ENCODE data around the gene NAA11. TPM values are rescaled to one million over a fixed set of nuclear protein-coding genes. Genes with fewer than 3 reads are reported as not detected.

The NAA11 gene
- total RNA-seq: not detected

DNA sequence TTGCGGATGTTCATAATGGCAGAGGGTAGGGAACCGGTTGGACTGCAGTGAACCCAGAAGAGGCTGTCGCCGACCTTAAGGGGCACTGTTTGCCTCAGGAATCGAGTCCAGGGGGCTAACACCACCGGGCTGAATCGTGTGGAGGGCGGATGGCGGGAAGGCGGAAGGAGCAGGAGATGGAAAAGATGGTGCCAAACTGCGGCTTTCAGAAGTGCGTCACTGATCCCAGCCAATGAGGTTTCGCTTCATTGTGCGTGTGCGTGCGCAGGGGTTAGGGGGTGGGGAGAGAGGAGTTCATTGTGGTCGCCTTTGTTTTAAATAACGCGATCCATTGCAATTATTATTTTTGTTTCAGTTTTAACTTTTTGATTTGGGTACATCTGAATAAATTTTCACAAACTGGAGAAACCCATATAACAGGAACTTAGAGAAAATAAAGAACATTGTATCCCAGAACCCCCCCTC, at the start of gene NAA11:
NAA11 (minus strand) TSS at position 198 of the 465 bp plus-strand sequence; CDS start at position 14, 184 bp downstream.
- Mint-ChIP-seq H3K9me3 (no peaks in the 10 kb centered on the region), H3K27me3 (ENCODE audit: low read depth) (no peaks in the 10 kb centered on the region), H3K4me1 (ENCODE audit: low read depth) (peaks cover under 1% of the 10 kb centered on the region), H3K4me3 (no peak within 1 kb of the TSS), H3K36me3 (ENCODE audit: low read depth) (no peaks in the 10 kb centered on the region), H3K27ac (no peak within 1 kb of the TSS)
- intact Hi-C loops (cut with micrococcal nuclease): no loop called here
- DNase-seq: no peak
- CTCF ChIA-PET: no interaction called here

DNA sequence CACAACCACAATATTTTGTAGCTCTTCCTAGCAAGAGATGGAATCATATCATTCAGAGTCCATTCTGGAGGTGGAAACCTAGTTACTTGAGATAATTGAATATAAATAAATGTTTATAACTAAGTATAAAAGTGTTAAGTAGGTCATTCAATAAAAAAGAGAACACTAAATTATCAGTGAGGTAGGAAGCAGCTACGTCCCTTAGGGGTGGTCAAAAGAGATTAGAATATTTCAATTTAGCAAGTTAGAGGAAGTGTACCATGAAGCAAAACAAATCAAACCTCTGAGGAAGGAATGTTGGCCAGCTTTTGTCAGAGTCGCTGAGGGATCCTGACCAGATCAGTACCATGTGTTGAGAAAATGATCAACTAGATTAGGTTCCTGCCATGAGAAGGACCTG, 44.2 kb upstream of the NAA11 start:
- Mint-ChIP-seq H3K9me3 (no peaks in the 10 kb centered on the region), H3K27ac (no peak overlapping the region), H3K4me1 (ENCODE audit: low read depth) (no peaks in the 10 kb centered on the region), H3K36me3 (ENCODE audit: low read depth) (no peaks in the 10 kb centered on the region), H3K27me3 (ENCODE audit: low read depth) (no peaks in the 10 kb centered on the region), H3K4me3 (no peak overlapping the region)
- no peak for DNase-seq
- intact Hi-C loops (cut with micrococcal nuclease): no loop called here
- CTCF ChIA-PET: no interaction called here

GRCh38 chr4:79367096-79367495, 41.2 kb upstream of the NAA11 start:
- DNase-seq: no peak
- H3K9me3 Mint-ChIP-seq: no peaks in the 10 kb centered on the region
- H3K4me3 Mint-ChIP-seq: no peak overlapping the region
- CTCF ChIA-PET: no interaction called here
- intact Hi-C loops (cut with micrococcal nuclease): no loop called here
- H3K27ac Mint-ChIP-seq: no peak overlapping the region
- no peaks in the 10 kb centered on the region for H3K4me1 Mint-ChIP-seq (ENCODE audit: low read depth)
- H3K36me3 Mint-ChIP-seq (ENCODE audit: low read depth): no peaks in the 10 kb centered on the region
- no peaks in the 10 kb centered on the region for H3K27me3 Mint-ChIP-seq (ENCODE audit: low read depth)

DNA sequence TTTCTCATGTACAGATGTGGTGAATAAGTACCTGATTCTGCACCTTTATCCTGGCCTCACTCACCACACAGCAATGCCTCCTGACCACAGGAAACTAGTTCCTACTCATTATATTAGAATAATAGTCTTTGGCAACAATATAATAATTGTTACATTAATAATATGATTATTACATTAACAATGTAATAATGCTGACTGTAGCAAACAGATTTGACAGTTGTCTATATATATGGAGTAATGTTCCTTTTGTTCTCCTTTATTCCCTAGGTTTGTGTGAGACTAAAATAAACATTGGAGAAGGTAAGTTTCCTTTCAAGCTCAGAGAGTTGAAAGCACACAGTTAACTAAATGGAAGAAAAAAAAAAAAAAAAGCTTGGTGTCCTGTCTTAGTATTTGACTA, 40.6 kb upstream of the NAA11 start:
- Mint-ChIP-seq H3K4me3 (no peak overlapping the region), H3K4me1 (ENCODE audit: low read depth) (no peaks in the 10 kb centered on the region), H3K9me3 (no peaks in the 10 kb centered on the region), H3K27ac (no peak overlapping the region), H3K27me3 (ENCODE audit: low read depth) (no peaks in the 10 kb centered on the region), H3K36me3 (ENCODE audit: low read depth) (no peaks in the 10 kb centered on the region)
- intact Hi-C loops (cut with micrococcal nuclease): no loop called here
- DNase-seq: no peak
- CTCF ChIA-PET: interaction anchor here (0.7 kb wide), 1 partner anchor 324 kb away, joined by 3 read pairs; no protein-coding TSS in a partner anchor

DNA sequence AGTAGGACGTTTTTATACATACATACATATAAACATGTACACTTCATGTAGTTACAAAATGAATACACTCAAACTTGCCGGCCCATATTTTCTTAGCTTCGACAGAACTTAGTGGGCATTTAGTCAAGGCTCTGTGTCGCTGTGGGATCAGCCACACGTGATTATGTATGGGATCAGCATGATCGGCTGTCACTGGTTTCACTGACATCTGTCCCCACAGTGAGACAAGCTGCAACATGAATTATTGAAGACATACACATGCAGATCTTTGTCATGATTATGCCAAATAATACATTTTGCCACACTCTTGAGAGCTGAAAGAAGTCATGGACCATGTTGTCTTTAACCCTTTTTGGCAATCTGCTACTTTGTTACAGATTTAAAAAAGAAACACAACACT, 38.2 kb upstream of the NAA11 start:
- H3K4me1 Mint-ChIP-seq (ENCODE audit: low read depth): no peaks in the 10 kb centered on the region
- DNase-seq: no peak
- CTCF ChIA-PET: interaction anchor here (0.6 kb wide), 1 partner anchor 1729 kb away, joined by 3 read pairs; no protein-coding TSS in a partner anchor
- intact Hi-C loops (cut with micrococcal nuclease): no loop called here
- H3K27me3 Mint-ChIP-seq (ENCODE audit: low read depth): no peaks in the 10 kb centered on the region
- H3K9me3 Mint-ChIP-seq: no peaks in the 10 kb centered on the region
- no peak overlapping the region for H3K4me3 Mint-ChIP-seq
- no peak overlapping the region for H3K27ac Mint-ChIP-seq
- no peaks in the 10 kb centered on the region for H3K36me3 Mint-ChIP-seq (ENCODE audit: low read depth)

- no peak overlapping the region for H3K4me3 Mint-ChIP-seq
Observed at GRCh38 chr4:79362626-79363025, 36.8 kb upstream of the NAA11 start.

DNA sequence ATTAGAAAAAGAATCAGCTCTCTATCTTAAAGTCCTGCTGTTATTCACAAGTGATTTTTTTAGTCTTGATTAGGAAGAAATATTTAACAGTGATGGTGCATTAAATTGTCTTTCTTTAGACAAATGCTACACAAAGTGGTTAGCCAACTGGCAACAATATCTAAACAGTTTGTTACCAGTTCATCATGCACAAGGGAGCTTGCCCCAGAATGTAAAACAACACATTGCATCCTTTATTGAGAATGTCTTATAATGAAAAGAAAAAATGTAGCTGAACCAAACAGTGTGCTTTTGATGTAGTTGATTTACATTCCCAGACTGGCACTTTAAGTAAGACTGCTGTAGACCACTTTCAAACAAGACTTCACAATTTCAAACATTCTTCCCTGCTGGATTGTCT, 34.1 kb upstream of the NAA11 start:
- Mint-ChIP-seq H3K27ac (no peak overlapping the region), H3K4me1 (ENCODE audit: low read depth) (no peaks in the 10 kb centered on the region), H3K27me3 (ENCODE audit: low read depth) (no peaks in the 10 kb centered on the region), H3K9me3 (no peaks in the 10 kb centered on the region), H3K36me3 (ENCODE audit: low read depth) (no peaks in the 10 kb centered on the region), H3K4me3 (no peak overlapping the region)
- CTCF ChIA-PET: no interaction called here
- no peak for DNase-seq
- intact Hi-C loops (cut with micrococcal nuclease): no loop called here

More at GRCh38 chr4:79362626-79363025, 36.8 kb upstream of the NAA11 start:
- CTCF ChIA-PET: no interaction called here
- Mint-ChIP-seq H3K9me3 (no peaks in the 10 kb centered on the region), H3K4me1 (ENCODE audit: low read depth) (no peaks in the 10 kb centered on the region), H3K27me3 (ENCODE audit: low read depth) (no peaks in the 10 kb centered on the region), H3K36me3 (ENCODE audit: low read depth) (no peaks in the 10 kb centered on the region), H3K27ac (no peak overlapping the region)
- no peak for DNase-seq
- intact Hi-C loops (cut with micrococcal nuclease): no loop called here

DNA sequence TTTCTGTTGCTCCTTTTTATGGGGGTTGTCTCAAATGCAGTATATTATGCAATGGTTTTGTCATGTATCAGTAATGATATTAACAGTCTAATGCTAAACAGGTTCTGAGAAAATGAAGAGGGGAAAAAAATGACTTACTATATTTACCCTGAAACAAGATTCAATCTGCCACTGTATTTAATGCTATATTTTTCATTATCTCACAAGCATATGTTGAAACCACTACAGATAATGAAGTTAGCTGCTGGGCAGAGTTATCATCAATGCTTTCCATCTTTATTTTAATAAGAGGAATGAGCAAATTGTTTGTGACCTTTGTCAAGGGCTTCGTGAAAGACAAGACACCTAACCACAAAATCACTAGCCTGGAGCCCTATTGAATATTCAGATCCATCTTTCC, 32.6 kb upstream of the NAA11 start:
- Mint-ChIP-seq H3K9me3 (no peaks in the 10 kb centered on the region), H3K27ac (no peak overlapping the region), H3K36me3 (ENCODE audit: low read depth) (no peaks in the 10 kb centered on the region), H3K4me1 (ENCODE audit: low read depth) (no peaks in the 10 kb centered on the region), H3K27me3 (ENCODE audit: low read depth) (no peaks in the 10 kb centered on the region), H3K4me3 (no peak overlapping the region)
- CTCF ChIA-PET: no interaction called here
- intact Hi-C loops (cut with micrococcal nuclease): no loop called here
- DNase-seq: no peak

DNA sequence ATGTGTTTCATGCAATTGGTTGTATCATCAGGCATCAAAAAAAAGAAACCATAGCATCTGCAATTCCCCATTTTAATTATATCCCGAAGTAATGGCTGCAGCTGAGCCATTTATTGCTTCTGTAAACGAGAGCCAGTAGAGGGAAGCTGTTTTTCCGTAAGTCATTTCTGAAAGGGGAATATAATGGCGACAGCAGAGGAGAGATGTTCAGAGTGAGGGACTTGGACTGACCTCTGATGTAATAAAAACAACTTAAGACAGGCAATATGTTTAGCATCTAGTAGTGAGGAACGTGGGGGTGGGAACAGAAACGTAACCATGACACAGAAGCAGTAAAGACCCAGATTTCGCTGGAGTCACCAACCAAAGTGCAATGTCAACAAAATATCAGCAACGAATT, 31.5 kb upstream of the NAA11 start:
- Mint-ChIP-seq H3K4me1 (ENCODE audit: low read depth) (no peaks in the 10 kb centered on the region), H3K4me3 (no peak overlapping the region), H3K9me3 (no peaks in the 10 kb centered on the region), H3K27ac (no peak overlapping the region), H3K27me3 (ENCODE audit: low read depth) (no peaks in the 10 kb centered on the region), H3K36me3 (ENCODE audit: low read depth) (no peaks in the 10 kb centered on the region)
- intact Hi-C loops (cut with micrococcal nuclease): no loop called here
- CTCF ChIA-PET: no interaction called here
- no peak for DNase-seq

GRCh38 chr4:79353075-79353474, 27.2 kb upstream of the NAA11 start:
- no peaks in the 10 kb centered on the region for H3K4me1 Mint-ChIP-seq (ENCODE audit: low read depth)
- H3K9me3 Mint-ChIP-seq: peaks cover 2% of the 10 kb centered on the region
- no peaks in the 10 kb centered on the region for H3K36me3 Mint-ChIP-seq (ENCODE audit: low read depth)
- intact Hi-C loops (cut with micrococcal nuclease): no loop called here
- no peak overlapping the region for H3K27ac Mint-ChIP-seq
- CTCF ChIA-PET: no interaction called here
- no peak overlapping the region for H3K4me3 Mint-ChIP-seq
- H3K27me3 Mint-ChIP-seq (ENCODE audit: low read depth): peaks cover 3% of the 10 kb centered on the region
- DNase-seq: no peak

DNA sequence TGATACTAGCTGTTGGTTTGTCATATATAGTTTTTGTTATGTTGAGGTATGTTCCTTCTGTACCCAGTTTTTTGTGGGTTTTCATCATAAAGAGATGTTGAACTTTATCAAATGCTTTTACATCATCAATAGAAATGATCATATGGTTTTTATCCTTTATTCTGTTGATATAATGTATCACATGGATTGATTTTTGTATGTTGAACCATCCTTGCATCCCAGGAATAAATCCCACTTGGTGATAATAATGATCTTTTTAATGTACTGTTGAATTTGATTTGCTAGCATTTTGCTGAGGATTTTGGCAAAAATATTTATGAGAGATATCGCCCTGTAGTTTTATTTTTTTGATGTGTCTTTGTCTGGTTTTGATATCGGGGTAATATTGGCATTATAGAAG, 22.5 kb upstream of the NAA11 start:
- CTCF ChIA-PET: no interaction called here
- no peak overlapping the region for H3K4me3 Mint-ChIP-seq

DNA sequence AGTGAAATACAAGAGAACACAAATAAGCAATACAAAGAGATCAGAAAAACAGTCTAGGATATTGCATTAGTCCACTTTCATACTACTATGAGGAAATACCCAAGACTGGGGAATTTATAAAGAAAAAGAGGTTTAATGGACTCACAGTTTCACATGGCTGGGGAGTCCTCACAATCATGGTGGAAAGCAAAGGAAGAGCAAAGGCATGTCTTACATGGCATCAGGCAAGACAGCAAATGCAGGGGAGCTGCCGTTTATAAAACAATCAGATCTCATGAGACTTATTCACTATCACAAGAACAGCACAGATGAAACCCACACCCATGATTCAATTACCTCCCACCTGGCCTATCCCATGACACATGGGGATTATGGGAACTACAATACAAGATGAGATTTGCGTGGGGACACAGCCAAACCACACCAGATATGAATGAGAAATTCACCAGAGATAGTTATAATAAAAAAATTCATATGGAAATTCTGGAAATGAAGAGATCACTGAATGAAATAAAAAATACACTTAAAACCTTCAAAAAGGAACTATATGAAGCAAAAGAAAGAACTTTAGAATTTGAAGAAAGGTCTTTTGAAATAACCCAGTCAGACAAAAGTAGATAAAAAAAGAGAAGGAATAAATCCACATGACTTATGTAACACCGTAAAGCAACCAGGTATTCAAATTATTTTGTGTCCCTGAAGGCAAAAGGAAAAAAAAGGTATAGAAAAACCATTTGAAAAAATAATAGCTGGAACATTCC, 16.2 kb upstream of the NAA11 start:
- Mint-ChIP-seq H3K4me1 (ENCODE audit: low read depth) (no peaks in the 10 kb centered on the region), H3K9me3 (peaks cover 29% of the 10 kb centered on the region), H3K27ac (no peak overlapping the region), H3K36me3 (ENCODE audit: low read depth) (no peaks in the 10 kb centered on the region), H3K4me3 (no peak overlapping the region), H3K27me3 (ENCODE audit: low read depth) (no peaks in the 10 kb centered on the region)
- intact Hi-C loops (cut with micrococcal nuclease): no loop called here
- CTCF ChIA-PET: no interaction called here
- DNase-seq: no peak

More for the DNA sequence above, 22.5 kb upstream of the NAA11 start:
- Mint-ChIP-seq H3K27me3 (ENCODE audit: low read depth) (peaks cover 4% of the 10 kb centered on the region), H3K9me3 (peaks cover 17% of the 10 kb centered on the region), H3K36me3 (ENCODE audit: low read depth) (no peaks in the 10 kb centered on the region), H3K4me1 (ENCODE audit: low read depth) (no peaks in the 10 kb centered on the region), H3K27ac (peak overlapping the region; percentile 26)
- no peak for DNase-seq
- intact Hi-C loops (cut with micrococcal nuclease): no loop called here

- CTCF ChIA-PET: no interaction called here
- no peak for DNase-seq
- intact Hi-C loops (cut with micrococcal nuclease): no loop called here
- Mint-ChIP-seq H3K36me3 (ENCODE audit: low read depth) (no peaks in the 10 kb centered on the region), H3K27me3 (ENCODE audit: low read depth) (no peaks in the 10 kb centered on the region), H3K4me1 (ENCODE audit: low read depth) (no peaks in the 10 kb centered on the region), H3K27ac (no peak overlapping the region), H3K9me3 (peaks cover 25% of the 10 kb centered on the region), H3K4me3 (no peak overlapping the region)
Observed at GRCh38 chr4:79340568-79340967, 14.7 kb upstream of the NAA11 start.

All from activated naive CD4-positive, alpha-beta T cell treated with anti-CD3 and anti-CD28 coated beads for 36 hours (primary cell).